ENCODE measurements around the gene SLC5A1.
"Not testable (repeated sequence)": the region's sequence is repeated elsewhere in the genome, so short reads cannot be mapped to it uniquely, and the experiment has no call there.

DNA sequence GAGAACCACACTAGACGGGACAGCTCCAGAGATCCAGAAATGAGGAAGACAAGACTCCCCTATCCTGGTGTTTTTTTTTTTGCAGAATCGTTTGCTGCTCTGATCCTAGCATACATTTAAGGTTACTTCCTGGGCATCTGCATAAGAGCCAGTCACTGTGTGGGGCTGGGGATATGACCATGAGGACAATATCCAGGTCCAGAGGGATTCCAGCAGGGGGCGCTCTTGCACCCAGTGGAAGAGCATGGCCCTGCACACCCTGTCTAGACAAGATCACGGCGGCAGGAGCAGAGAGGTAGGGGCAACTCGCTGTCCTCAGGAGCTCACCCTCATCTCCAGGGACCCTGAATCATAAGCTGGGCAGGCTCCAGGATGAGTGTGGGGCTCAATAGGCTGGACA is 97.6 kb downstream of the SLC5A1 start:
- TF ChIP-seq, protein P1, sequence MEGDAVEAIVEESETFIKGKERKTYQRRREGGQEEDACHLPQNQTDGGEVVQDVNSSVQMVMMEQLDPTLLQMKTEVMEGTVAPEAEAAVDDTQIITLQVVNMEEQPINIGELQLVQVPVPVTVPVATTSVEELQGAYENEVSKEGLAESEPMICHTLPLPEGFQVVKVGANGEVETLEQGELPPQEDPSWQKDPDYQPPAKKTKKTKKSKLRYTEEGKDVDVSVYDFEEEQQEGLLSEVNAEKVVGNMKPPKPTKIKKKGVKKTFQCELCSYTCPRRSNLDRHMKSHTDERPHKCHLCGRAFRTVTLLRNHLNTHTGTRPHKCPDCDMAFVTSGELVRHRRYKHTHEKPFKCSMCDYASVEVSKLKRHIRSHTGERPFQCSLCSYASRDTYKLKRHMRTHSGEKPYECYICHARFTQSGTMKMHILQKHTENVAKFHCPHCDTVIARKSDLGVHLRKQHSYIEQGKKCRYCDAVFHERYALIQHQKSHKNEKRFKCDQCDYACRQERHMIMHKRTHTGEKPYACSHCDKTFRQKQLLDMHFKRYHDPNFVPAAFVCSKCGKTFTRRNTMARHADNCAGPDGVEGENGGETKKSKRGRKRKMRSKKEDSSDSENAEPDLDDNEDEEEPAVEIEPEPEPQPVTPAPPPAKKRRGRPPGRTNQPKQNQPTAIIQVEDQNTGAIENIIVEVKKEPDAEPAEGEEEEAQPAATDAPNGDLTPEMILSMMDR (IDR thresholded peaks at IDR 0.05; ENCODE audit: low read depth, low read length, poor library complexity, severe bottlenecking), result peak; percentile 50
- TF ChIP-seq EZH2phosphoT487 (IDR thresholded peaks at IDR 0.05; ENCODE audit: borderline replicate concordance, low read length), result not testable (repeated sequence)
